ENCODE results near the gene TGM1.

Gene TGM1

GRCh38 chr14:24262821-24263733, at the start of gene TGM1:
TGM1 (minus strand) TSS chr14:24263177; CDS start chr14:24262352, 825 bp downstream.
- no peak for DNase-seq

DNA sequence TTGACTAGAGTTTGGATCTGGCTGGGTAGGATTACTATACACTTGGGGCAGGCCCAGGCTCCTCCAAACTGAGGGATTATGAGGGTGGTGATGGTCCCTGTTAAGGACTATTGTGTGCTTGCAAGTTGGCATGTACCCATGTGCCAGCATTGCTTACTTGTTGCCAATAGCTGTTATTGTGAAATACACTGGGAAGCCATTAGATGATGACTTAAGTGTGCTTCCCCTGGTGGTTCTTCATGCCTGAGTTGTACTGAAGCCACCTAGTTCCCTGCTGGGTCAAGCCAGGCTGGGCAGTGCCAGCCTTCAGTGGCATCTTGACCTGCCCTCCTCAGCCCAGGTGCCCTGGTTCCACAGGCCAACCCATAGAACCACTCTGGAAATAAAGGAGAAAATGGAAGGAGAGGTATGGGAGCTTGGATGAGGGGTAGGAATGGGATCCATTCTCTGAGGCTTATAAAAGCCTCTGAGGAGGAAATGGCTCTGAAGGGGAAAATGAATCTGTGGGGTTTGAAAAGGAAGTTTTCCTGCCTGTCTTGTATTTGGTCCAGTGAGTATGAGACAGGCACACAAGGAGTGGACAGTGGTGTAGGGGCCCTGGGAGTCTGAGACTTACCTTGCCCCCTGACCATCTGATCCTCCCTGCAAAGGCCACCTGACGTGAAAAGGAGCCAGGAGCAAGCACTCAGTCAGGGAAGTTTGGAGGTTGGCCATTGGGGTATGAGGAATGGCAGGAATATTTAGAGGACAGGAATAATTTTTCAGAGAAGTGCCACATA, 49.0 kb upstream of the TGM1 start:
- peak; percentile 80 to 92 (median 86) for DNase-seq

DNA sequence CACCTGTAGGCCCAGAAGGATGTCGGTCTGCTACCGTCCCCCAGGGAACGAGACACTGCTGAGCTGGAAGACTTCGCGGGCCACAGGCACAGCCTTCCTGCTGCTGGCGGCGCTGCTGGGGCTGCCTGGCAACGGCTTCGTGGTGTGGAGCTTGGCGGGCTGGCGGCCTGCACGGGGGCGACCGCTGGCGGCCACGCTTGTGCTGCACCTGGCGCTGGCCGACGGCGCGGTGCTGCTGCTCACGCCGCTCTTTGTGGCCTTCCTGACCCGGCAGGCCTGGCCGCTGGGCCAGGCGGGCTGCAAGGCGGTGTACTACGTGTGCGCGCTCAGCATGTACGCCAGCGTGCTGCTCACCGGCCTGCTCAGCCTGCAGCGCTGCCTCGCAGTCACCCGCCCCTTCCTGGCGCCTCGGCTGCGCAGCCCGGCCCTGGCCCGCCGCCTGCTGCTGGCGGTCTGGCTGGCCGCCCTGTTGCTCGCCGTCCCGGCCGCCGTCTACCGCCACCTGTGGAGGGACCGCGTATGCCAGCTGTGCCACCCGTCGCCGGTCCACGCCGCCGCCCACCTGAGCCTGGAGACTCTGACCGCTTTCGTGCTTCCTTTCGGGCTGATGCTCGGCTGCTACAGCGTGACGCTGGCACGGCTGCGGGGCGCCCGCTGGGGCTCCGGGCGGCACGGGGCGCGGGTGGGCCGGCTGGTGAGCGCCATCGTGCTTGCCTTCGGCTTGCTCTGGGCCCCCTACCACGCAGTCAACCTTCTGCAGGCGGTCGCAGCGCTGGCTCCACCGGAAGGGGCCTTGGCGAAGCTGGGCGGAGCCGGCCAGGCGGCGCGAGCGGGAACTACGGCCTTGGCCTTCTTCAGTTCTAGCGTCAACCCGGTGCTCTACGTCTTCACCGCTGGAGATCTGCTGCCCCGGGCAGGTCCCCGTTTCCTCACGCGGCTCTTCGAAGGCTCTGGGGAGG, 47.9 kb upstream of the TGM1 start, which contains the start of gene LTB4R:
TSS of gene LTB4R (plus strand) at position 857 of the 959 bp plus-strand sequence. CDS start 4,150 bp downstream, outside the sequence.
- peak in 2 of 3 donors; percentile 43 to 61 for DNase-seq

GRCh38 chr14:24310265-24310645, 47.3 kb upstream of the TGM1 start:
- no peak for DNase-seq

- no peak for DNase-seq
Observed at GRCh38 chr14:24309538-24310264, 46.7 kb upstream of the TGM1 start, which contains the start of gene LTB4R2. LTB4R2 (plus strand) TSS chr14:24310140; CDS start chr14:24310665, 525 bp downstream.

DNA sequence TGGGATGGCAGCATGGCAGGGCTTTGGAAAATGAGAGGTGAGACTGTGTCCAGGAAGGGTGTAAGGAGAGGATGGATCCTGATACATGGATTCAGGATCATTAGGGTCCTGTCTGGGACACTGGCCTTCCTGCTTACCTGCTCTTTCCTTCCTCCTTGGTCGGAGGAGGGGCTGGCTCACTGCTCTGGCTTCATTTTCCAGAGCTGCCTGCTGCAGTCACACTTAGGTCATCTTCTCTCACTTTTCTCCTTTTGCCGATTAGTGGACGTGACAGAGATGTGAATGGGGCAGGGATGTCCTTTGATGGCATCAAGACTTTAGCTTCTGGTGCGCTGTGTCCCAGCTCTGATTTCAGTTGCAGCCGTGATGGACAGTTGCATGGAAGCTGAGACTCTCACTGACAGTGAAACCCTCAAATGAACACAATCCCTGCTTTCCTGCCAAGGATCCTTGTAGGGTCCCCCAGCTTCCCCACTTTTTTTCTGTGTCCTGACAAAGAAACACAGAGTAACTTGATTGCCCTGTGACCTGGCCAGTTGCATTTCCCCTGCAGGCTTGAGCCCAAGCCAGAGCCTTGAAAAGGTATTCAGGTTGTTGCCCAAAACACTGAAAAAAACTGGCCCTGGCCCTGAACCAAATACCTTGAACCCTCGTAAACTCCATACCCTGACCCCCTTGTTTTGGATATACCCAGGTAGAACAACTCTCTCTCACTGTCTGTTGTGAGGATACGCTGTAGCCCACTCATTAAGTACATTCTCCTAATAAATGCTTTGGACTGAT, 45.6 kb upstream of the TGM1 start:
- no peak for DNase-seq

- DNase-seq: peak; percentile 89 to 92 (median 90)
Observed at GRCh38 chr14:24307575-24308341, 44.8 kb upstream of the TGM1 start, which contains the start of gene CIDEB. CIDEB (minus strand) TSS chr14:24307977; CDS start chr14:24307858, 119 bp downstream.

DNA sequence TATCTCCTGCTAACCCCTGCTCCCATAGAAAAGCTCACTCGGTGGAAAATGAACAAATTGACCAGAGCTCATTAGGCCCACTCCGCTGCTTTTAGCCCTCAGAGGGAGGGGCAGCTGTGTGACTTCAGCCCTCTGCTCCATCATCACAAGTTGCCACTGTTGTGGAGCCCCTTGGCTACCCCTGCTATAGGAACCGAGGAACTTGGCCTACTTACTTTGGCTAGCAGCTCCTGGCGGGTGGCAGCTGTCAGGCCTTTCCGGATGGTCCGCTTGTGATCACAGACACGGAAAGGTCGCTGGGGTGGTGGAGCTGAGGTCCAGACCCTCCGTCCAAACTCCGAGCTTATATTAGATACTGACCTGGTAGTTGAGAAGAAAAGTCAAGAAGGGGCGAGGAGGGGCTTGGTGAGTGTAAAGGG, 44.2 kb upstream of the TGM1 start:
- DNase-seq: no peak

- no peak for DNase-seq
Observed at GRCh38 chr14:24304019-24304387, 41.0 kb upstream of the TGM1 start.

GRCh38 chr14:24300326-24300980, 37.5 kb upstream of the TGM1 start:
- no peak for DNase-seq

DNA sequence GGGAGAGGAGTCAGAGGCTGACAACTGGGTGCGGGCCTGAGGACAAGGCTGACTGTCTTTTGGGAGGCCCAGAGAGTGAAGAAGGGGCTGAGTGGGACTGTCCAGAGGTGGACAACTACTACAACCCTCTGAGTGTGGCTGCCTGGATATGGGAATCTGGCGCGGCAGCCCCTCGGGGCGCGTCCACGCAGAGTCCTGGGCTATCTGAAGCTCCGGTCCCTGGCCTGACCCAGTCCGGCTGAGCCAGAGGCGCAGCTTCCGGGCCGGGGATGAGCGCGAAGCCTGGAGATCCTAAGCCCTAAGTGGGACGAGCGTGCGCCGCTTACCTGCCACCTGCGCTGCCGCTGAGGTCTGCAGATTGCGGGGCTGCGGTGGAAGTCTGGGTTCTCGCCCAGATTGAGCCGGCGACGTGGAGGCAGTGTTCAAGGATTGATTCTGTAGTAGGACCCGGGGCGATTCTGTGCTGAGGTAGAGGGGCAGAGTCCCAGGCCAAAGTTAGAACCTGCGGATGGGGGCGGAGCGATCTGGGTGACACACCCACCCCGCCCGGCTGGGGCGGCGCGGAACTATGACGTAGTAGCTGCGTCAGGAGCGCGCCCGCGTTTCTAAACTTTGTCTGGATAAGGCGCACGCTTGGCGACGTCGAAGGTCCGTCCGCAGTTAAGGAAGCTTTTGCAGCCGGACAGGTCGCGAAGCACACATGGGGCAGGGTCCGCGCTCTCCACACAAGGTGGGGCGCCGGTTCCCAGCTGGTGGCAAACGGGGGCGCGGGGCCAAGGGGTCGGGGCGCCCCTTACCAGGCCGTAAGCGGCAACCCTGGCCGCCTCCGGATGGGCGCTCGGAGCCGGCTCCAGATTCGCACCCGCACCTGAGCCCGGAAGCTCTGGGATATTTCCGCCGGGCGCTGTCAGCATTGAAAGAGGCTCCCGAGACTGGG, 36.5 kb upstream of the TGM1 start, which contains the start of the genes DHRS1 and NOP9:
TSS of gene DHRS1 (minus strand) at position 526 of the 937 bp plus-strand sequence. CDS start 674 bp downstream, outside the sequence.
TSS of gene NOP9 (plus strand) at position 596 of the 937 bp plus-strand sequence. CDS start at position 701, 105 bp downstream.
- peak; percentile 95 to 97 (median 96) for DNase-seq

DNA sequence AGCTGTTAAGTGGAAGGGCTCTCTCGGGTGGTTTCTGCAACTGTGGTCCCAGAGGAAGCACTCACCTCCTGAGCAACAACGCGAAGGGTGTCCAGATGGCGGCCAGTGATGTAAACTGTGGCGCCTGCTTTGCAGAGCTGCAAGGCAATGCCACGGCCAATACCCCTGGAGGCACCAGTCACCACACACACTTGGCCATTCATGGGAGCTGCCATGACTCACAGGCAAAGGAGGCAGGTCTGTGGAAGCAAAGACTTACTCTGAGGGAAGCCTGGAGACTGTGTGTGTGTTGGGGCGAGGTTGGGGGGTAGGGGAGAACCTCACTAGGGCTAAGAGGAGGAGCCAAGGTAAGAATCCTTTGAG, 35.9 kb upstream of the TGM1 start:
- DNase-seq: peak; percentile 59 to 75 (median 61)

DNA sequence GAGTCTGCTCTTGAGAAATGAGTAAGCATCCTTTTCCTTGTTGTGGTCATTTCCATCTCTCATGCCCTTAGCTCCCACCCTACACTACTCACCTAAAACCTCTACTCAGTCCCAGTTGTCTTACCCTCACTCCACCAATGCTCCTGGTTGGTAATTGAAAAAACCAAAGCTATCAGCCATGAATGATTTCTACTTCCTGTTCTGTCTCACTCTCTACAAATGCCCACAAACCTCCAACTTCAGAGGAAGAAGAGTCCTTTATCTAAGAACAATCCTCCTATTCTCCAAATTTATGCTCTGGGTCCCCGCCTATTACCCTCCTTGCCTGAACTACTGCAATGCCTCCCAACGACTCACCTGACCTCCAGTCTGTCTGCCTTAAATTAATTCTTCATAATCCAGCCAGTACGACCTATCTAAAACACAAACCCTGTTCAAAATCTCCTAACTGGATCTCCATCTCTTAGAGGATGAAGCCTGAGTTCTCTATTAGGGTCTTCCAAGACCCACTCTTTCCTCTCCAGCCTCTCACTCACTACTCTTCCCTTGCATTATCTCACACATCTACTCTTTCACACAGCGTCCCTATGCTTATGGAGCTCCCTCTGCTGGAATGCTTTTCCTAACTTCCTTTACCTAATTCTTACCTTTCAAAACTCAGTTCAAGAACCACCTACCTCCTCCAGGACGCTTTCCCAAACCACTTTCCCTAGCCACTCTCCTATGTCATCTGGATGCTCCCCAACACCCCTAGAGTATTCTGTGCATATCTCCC, 34.4 kb upstream of the TGM1 start:
- peak in 2 of 3 donors; percentile 49 to 51 for DNase-seq

GRCh38 chr14:24296341-24297157, 33.6 kb upstream of the TGM1 start:
- peak; percentile 92 to 98 (median 96) for DNase-seq

GRCh38 chr14:24293525-24293924, 30.5 kb upstream of the TGM1 start:
- no peak for DNase-seq

Data from suppressor macrophage treated with lipopolysaccharide for 1 hour (primary cell).